Esophagus squamous epithelium (tissue), 5 donors: Measurements from ENCODE around the gene AQP12B. TPM values are rescaled to one million over a fixed set of nuclear protein-coding genes. Genes with fewer than 3 reads are reported as not detected.

ENCODE experiments used
- DNase-seq: peaks from one replicate; lab custom pipeline; 2025; lab: John Stamatoyannopoulos, UW
- H3K27ac ChIP-seq, 4 donors: fragments of 200-600 bp; sonication (generic); one replicate each; pipeline ENCODE4 v1.5.1; 2016 to 2019; ENCODE audit warnings: mild to moderate bottlenecking in 1 of 4
- H3K27me3 ChIP-seq, 4 donors: fragments of 200-600 bp; sonication (generic); 1 replicate in 3 of 4; 2 replicates in 1 of 4; pipeline versions ENCODE4 v1.5.1 to v1.6.0; 2017 to 2021; ENCODE audit warnings: antibody characterized with exemption in 1 of 4
- H3K36me3 ChIP-seq, 3 donors: fragments of 200-600 bp; sonication (generic); one replicate each; pipeline ENCODE4 v1.5.1; 2016 to 2019
- H3K4me1 ChIP-seq, 3 donors: fragments of 200-600 bp; sonication (generic); one replicate each; pipeline ENCODE4 v1.5.1; 2017 to 2019
- H3K4me3 ChIP-seq, 4 donors: fragments of 200-600 bp; sonication (generic); 1 replicate in 3 of 4; 2 replicates in 1 of 4; pipeline ENCODE4 v1.5.1; 2016 to 2019; ENCODE audit warnings: mild to moderate bottlenecking in 2 of 4, moderate library complexity in 1 of 4
- H3K9me3 ChIP-seq, 3 donors: fragments of 200-600 bp; sonication (generic); one replicate each; pipeline ENCODE4 v1.5.1; 2016 to 2019
- POLR2A ChIP-seq, 4 donors: fragments of 450-650 bp; IDR thresholded peaks; one replicate each; pipeline ENCODE4 v1.6.1; 2017; ENCODE audit warnings: antibody characterized with exemption in 4 of 4, mild to moderate bottlenecking in 4 of 4, moderate library complexity in 3 of 4
- WGBS, 2 donors: methylation state at CpG; one replicate each; pipeline ENCODE4 v1.1.5; 2018; 5-methylcytosine and 5-hydroxymethylcytosine counted together
- intact Hi-C: fragments of 100-400 bp; cut with DNase I; formaldehyde crosslinking; loops from one replicate; pipeline ENCODE4 v1.15.0; 2022
- total RNA-seq, 4 donors: library from RNA; depleted of rRNA; stranded (reverse); fragments of >200 nt; gene quantifications; one replicate each; pipeline ENCODE4 v1.1.0, GENCODE V29; 2016
- TF ChIP-seq, protein P1 (sequence below), 6 experiments: fragments of 450-650 bp in 4 of 6; fragments of 200-600 bp in 2 of 6; sonication (generic) in 2 of 6; IDR thresholded peaks; one replicate each; pipeline ENCODE4 v1.5.1; 2016 to 2019; ENCODE audit warnings: antibody characterized with exemption in 6 of 6, mild to moderate bottlenecking in 4 of 6, moderate library complexity in 4 of 6
- donor health status: DM: yes; HTN: yes; CAD: no.

The AQP12B gene
- total RNA-seq, 4 donors from 2014 or later: not detected

DNA sequence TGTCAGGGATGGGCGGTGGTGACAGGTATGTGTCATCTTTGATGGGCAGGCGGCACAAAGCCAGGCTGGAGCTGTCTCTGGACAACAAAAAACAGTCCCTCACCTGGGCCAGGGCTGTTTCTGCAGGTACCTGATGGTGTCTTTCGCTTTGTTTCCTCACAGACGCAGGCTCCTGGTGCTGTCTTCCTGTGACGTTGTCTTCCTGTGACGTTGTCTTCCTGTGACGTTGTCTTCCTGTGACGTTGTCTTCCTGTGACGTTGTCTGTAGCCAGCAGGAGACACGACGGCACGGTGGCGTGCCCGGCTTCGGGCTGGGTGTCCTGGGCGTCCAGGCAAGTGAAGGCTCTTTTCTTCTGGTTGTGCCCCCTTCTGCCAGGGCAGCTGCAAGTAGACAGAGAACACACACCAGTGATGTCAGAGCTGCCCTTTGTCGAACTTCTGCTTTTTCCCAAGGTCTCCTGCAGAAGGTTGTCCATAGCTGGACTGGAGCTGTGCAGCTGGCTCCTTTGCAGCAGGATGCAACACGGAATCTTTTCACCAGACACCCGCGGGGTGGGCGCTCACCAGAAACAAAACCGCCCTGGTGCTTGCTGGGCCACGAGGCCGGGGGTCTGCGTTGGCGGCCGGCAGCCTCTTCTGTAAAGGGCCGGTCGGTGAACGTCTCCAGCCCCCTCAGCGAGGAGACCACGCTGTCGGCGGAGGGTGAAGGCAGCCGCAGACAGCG, 36.3 kb downstream of the AQP12B start:
- Histone ChIP-seq H3K9me3 (no peaks in the 10 kb centered on the region), H3K4me1 (no peaks in the 10 kb centered on the region), H3K27ac (no peak overlapping the region), H3K27me3 (peaks cover 0 to 94% (median 0%) of the 10 kb centered on the region in 4 donors), H3K36me3 (no peaks in the 10 kb centered on the region), H3K4me3 (no peak overlapping the region)
- TF ChIP-seq, protein P1, sequence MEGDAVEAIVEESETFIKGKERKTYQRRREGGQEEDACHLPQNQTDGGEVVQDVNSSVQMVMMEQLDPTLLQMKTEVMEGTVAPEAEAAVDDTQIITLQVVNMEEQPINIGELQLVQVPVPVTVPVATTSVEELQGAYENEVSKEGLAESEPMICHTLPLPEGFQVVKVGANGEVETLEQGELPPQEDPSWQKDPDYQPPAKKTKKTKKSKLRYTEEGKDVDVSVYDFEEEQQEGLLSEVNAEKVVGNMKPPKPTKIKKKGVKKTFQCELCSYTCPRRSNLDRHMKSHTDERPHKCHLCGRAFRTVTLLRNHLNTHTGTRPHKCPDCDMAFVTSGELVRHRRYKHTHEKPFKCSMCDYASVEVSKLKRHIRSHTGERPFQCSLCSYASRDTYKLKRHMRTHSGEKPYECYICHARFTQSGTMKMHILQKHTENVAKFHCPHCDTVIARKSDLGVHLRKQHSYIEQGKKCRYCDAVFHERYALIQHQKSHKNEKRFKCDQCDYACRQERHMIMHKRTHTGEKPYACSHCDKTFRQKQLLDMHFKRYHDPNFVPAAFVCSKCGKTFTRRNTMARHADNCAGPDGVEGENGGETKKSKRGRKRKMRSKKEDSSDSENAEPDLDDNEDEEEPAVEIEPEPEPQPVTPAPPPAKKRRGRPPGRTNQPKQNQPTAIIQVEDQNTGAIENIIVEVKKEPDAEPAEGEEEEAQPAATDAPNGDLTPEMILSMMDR (IDR thresholded peaks at IDR 0.05): no peak
- TF ChIP-seq POLR2A (IDR thresholded peaks at IDR 0.05): no peak
- 66 to 83% methylated on average over 10 to 15 of the region's 36 CpGs for WGBS, 2 donors
- no peak for DNase-seq
- intact Hi-C loops: no loop called here

DNA sequence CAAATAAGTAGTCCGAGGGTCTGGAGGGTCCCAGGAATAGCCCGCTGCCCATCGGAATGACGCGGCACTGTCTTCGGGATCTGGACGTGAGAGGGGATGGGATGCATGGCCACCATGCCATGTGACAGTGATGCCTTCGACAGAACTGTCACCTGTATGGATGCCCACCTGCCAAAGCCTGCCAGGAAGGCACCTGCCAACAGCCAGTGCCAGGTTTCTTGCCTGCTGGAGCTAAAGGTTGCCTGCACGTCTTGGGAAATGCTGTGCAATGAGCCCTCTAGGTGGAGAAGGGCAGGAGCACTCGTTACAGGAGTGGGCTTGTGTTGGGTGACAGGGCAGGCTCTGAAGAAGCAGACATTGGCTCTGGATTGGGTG, 36.9 kb downstream of the AQP12B start:
- Histone ChIP-seq H3K4me3 (no peak overlapping the region), H3K36me3 (no peaks in the 10 kb centered on the region), H3K9me3 (no peaks in the 10 kb centered on the region), H3K4me1 (no peaks in the 10 kb centered on the region), H3K27ac (no peak overlapping the region), H3K27me3 (peaks cover 0 to 92% (median 0%) of the 10 kb centered on the region in 4 donors)
- 76 to 77% methylated on average over 8 to 10 of the region's 10 CpGs for WGBS, 2 donors
- intact Hi-C loops: no loop called here
- no peak for DNase-seq
- TF ChIP-seq, protein P1 (IDR thresholded peaks at IDR 0.05): no peak
- TF ChIP-seq POLR2A (IDR thresholded peaks at IDR 0.05): no peak

DNA sequence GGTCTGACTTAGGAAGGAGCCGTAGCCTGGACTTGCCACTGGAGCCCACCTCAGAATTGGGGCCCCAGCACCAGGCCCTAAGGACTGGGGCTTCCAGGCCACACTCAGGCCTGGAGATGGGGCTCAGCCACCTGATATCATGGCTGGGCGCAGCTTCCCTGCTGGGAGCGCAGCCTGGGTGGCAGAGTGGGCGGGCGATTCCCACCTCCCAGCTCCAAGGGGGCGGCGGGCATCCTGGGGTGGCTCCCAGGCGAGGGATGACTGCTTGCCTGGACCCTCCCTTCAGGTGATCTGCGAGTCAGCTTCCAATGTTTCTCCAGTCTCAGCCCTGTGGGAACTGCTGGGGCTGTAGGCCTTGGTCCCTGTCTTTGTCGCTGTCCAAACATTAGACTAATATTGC, 37.3 kb downstream of the AQP12B start:
- no peak overlapping the region for H3K27ac ChIP-seq
- no peaks in the 10 kb centered on the region for H3K4me1 ChIP-seq
- intact Hi-C loops: no loop called here
- peaks cover 0 to 90% (median 0%) of the 10 kb centered on the region in 4 donors for H3K27me3 ChIP-seq
- no peak for DNase-seq
- H3K9me3 ChIP-seq: no peaks in the 10 kb centered on the region
- TF ChIP-seq POLR2A (IDR thresholded peaks at IDR 0.05): no peak
- TF ChIP-seq, protein P1 (IDR thresholded peaks at IDR 0.05): no peak
- WGBS, 2 donors: 40 to 77% methylated on average over 1 to 5 of the region's 10 CpGs
- H3K4me3 ChIP-seq: no peak overlapping the region
- no peaks in the 10 kb centered on the region for H3K36me3 ChIP-seq

DNA sequence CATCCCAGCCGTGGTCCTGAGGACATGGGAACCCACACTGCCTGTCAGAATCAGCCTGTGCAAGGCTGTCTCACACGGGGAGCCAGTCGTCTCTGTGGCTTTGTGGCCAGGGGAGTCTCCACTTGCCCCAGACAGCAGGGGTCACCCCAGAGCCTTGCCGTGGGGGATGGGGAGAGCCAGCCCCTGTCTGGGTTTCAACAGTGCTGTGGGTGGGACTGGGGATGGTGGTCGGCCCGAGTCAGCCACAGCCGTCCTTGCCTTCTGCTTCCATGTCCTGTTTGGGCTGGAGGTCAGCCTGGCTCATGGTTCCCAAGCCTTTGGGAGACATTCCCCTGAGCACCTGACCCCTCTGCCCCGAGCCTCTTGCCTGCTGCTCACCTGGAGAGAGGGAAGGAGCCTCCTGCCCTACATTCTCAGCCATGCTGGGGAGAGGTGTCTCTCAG, 37.8 kb downstream of the AQP12B start:
- peaks cover 0 to 86% (median 0%) of the 10 kb centered on the region in 4 donors for H3K27me3 ChIP-seq
- H3K9me3 ChIP-seq: no peaks in the 10 kb centered on the region
- TF ChIP-seq, protein P1 (IDR thresholded peaks at IDR 0.05): no peak
- TF ChIP-seq POLR2A (IDR thresholded peaks at IDR 0.05): no peak
- H3K4me1 ChIP-seq: no peaks in the 10 kb centered on the region
- no peak for DNase-seq
- intact Hi-C loops: no loop called here
- H3K36me3 ChIP-seq: no peaks in the 10 kb centered on the region
- H3K4me3 ChIP-seq: no peak overlapping the region
- no peak overlapping the region for H3K27ac ChIP-seq
- 31% methylated on average over 3 of the region's 8 CpGs; no CpG with 5 or more reads in 1 of the 2 donors for WGBS, 2 donors

DNA sequence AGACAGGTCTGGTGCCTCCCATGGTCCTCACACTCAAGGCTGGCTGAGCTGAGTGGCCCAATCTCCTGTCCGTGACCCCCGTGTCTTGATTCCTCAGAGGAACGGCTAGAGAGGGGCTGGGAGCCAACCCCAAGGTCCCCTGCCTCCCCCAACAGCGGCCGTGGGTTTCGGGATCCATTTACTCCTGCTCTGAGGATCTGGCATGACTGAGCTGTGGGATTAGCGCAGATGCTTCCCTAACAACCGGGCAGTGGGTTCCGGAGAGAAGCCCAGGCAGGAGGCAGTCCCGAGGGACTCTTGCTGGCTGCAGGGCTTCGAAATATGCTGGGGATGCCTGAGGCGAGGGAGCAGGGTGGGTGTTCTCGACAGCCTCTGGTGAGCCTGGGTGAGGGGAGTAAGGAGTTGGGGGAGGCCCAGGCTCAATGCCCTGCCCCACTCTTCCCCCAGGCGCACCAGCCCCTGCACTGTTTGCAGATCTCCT, 38.5 kb downstream of the AQP12B start:
- no peak overlapping the region for H3K27ac ChIP-seq
- intact Hi-C loops: no loop called here
- TF ChIP-seq, protein P1 (IDR thresholded peaks at IDR 0.05): no peak
- TF ChIP-seq POLR2A (IDR thresholded peaks at IDR 0.05): no peak
- 53 to 67% methylated on average over 2 to 9 of the region's 14 CpGs for WGBS, 2 donors
- no peaks in the 10 kb centered on the region for H3K9me3 ChIP-seq
- H3K36me3 ChIP-seq: no peaks in the 10 kb centered on the region
- no peak for DNase-seq
- H3K4me1 ChIP-seq: no peaks in the 10 kb centered on the region
- H3K27me3 ChIP-seq: peaks cover 0 to 86% (median 0%) of the 10 kb centered on the region in 4 donors
- H3K4me3 ChIP-seq: no peak overlapping the region
